ENCODE measurements around the gene HSD17B12. TPM values are rescaled to one million over a fixed set of nuclear protein-coding genes. Genes with fewer than 3 reads are reported as not detected.

The HSD17B12 gene
- polyA plus RNA-seq, 1 donor (not counting 4 experiments of a cell fraction or from before 2014, with no cell fraction given): 105 TPM

GRCh38 chr11:43751726-43752125, 71.2 kb downstream of the HSD17B12 start:
- Histone ChIP-seq H4K20me1 (ENCODE audit: control insufficient read depth, extremely low read depth, insufficient read depth, low read length) (no peaks in the 10 kb centered on the region), H3K4me1 (ENCODE audit: control insufficient read depth, extremely low read depth, insufficient read depth, low read length) (no peaks in the 10 kb centered on the region), H3K36me3 (ENCODE audit: control insufficient read depth in 2 of 2, extremely low read depth in 1 of 2, insufficient read depth in 2 of 2, low read length in 2 of 2) (peaks cover 0 to 6% of the 10 kb centered on the region in 2 experiments), H3K9me1 (ENCODE audit: control insufficient read depth, extremely low read depth, insufficient read depth, low read length) (no peaks in the 10 kb centered on the region), H2AFZ (ENCODE audit: control insufficient read depth, low read length) (no peak overlapping the region), H3K79me2 (ENCODE audit: control insufficient read depth, insufficient read depth, low read length) (peaks cover 33% of the 10 kb centered on the region), H3K4me3 (ENCODE audit: control insufficient read depth in 2 of 3, extremely low read depth in 1 of 3, insufficient read depth in 2 of 3, low read depth in 1 of 3, low read length in 3 of 3) (no peak overlapping the region), H3K4me2 (ENCODE audit: control insufficient read depth, extremely low read depth, insufficient read depth, low read depth, low read length) (no peak overlapping the region), H3K27ac (ENCODE audit: control insufficient read depth, insufficient read depth, low read length) (no peak overlapping the region), H3K9ac (ENCODE audit: control insufficient read depth, extremely low read depth, insufficient read depth, low read length) (no peak overlapping the region), H3K27me3 (ENCODE audit: control insufficient read depth, extremely low read depth, insufficient read depth, low read length) (no peaks in the 10 kb centered on the region), H3K9me3 (ENCODE audit: control insufficient read depth, low read depth, low read length) (no peaks in the 10 kb centered on the region)
- dilution Hi-C loops (cut with MboI; ENCODE audit: extremely low pct_ligation_motif_present, low sequenced_read_pairs): no loop called here
- no peak for DNase-seq (ENCODE audit: low read depth, low spot score)
- TF ChIP-seq EZH2 (IDR thresholded peaks at IDR 0.05; ENCODE audit: low read length) (no peak), CTCF (optimal IDR thresholded peaks at IDR 0.05 in 1 of 3, IDR thresholded peaks at IDR 0.05 in 1 of 3, conservative IDR thresholded peaks at IDR 0.05 in 1 of 3; ENCODE audit: extremely low read depth in 1 of 3, insufficient read depth in 2 of 3, low read length in 3 of 3) (no peak)
- no peak for FAIRE-seq

GRCh38 chr11:43756575-43756974, 76.0 kb downstream of the HSD17B12 start:
- dilution Hi-C loops (cut with MboI; ENCODE audit: extremely low pct_ligation_motif_present, low sequenced_read_pairs): no loop called here
- Histone ChIP-seq H3K36me3 (ENCODE audit: control insufficient read depth in 2 of 2, extremely low read depth in 1 of 2, insufficient read depth in 2 of 2, low read length in 2 of 2) (peaks cover 5 to 15% of the 10 kb centered on the region in 2 experiments), H4K20me1 (ENCODE audit: control insufficient read depth, extremely low read depth, insufficient read depth, low read length) (no peaks in the 10 kb centered on the region), H3K79me2 (ENCODE audit: control insufficient read depth, insufficient read depth, low read length) (no peaks in the 10 kb centered on the region), H3K27ac (ENCODE audit: control insufficient read depth, insufficient read depth, low read length) (no peak overlapping the region), H3K4me3 (ENCODE audit: control insufficient read depth in 2 of 3, extremely low read depth in 1 of 3, insufficient read depth in 2 of 3, low read depth in 1 of 3, low read length in 3 of 3) (no peak overlapping the region), H3K9me1 (ENCODE audit: control insufficient read depth, extremely low read depth, insufficient read depth, low read length) (no peaks in the 10 kb centered on the region), H3K9ac (ENCODE audit: control insufficient read depth, extremely low read depth, insufficient read depth, low read length) (no peak overlapping the region), H3K27me3 (ENCODE audit: control insufficient read depth, extremely low read depth, insufficient read depth, low read length) (no peaks in the 10 kb centered on the region), H2AFZ (ENCODE audit: control insufficient read depth, low read length) (no peak overlapping the region), H3K4me1 (ENCODE audit: control insufficient read depth, extremely low read depth, insufficient read depth, low read length) (no peaks in the 10 kb centered on the region), H3K4me2 (ENCODE audit: control insufficient read depth, extremely low read depth, insufficient read depth, low read depth, low read length) (no peak overlapping the region), H3K9me3 (ENCODE audit: control insufficient read depth, low read depth, low read length) (no peaks in the 10 kb centered on the region)
- TF ChIP-seq EZH2 (IDR thresholded peaks at IDR 0.05; ENCODE audit: low read length): no peak
- TF ChIP-seq CTCF (optimal IDR thresholded peaks at IDR 0.05 in 1 of 3, IDR thresholded peaks at IDR 0.05 in 1 of 3, conservative IDR thresholded peaks at IDR 0.05 in 1 of 3; ENCODE audit: extremely low read depth in 1 of 3, insufficient read depth in 2 of 3, low read length in 3 of 3): no peak
- no peak for FAIRE-seq
- no peak for DNase-seq (ENCODE audit: low read depth, low spot score)

All from keratinocyte (primary cell).